ENCODE data around the gene CHCHD3.
"Not testable (repeated sequence)": the region's sequence is repeated elsewhere in the genome, so short reads cannot be mapped to it uniquely, and the experiment has no call there.

Gene CHCHD3

GRCh38 chr7:133003052-133003910 is 78.6 kb downstream of the CHCHD3 start:
- no peak for DNase-seq (ENCODE audit: low read depth, low spot score)

- DNase-seq (ENCODE audit: low read depth, low spot score): no peak
These were observed 80.2 kb downstream of the CHCHD3 start for GRCh38 chr7:133001727-133002126.

GRCh38 chr7:132999845-133000244 is 82.0 kb downstream of the CHCHD3 start:
- DNase-seq (ENCODE audit: low read depth, low spot score): no peak

- no peak for DNase-seq (ENCODE audit: low read depth, low spot score)
These were observed 83.1 kb downstream of the CHCHD3 start for GRCh38 chr7:132998763-132999162.

- DNase-seq (ENCODE audit: low read depth, low spot score): no peak
These were observed 84.4 kb downstream of the CHCHD3 start for GRCh38 chr7:132997505-132997904.

GRCh38 chr7:132996581-132997242 is 85.2 kb downstream of the CHCHD3 start:
- no peak for DNase-seq (ENCODE audit: low read depth, low spot score)

- no peak for DNase-seq (ENCODE audit: low read depth, low spot score)
These were observed 88.4 kb downstream of the CHCHD3 start for GRCh38 chr7:132993377-132994013.

- no peak for DNase-seq (ENCODE audit: low read depth, low spot score)
These were observed 90.0 kb downstream of the CHCHD3 start for GRCh38 chr7:132991615-132992587.

GRCh38 chr7:132988117-132988516 is 93.8 kb downstream of the CHCHD3 start:
- DNase-seq (ENCODE audit: low read depth, low spot score): no peak

- no peak for DNase-seq (ENCODE audit: low read depth, low spot score)
These were observed 101.5 kb downstream of the CHCHD3 start for GRCh38 chr7:132980402-132980801.

- DNase-seq (ENCODE audit: low read depth, low spot score): no peak
These were observed 102.4 kb downstream of the CHCHD3 start for GRCh38 chr7:132979524-132979923.

GRCh38 chr7:132977234-132977633 is 104.7 kb downstream of the CHCHD3 start:
- DNase-seq (ENCODE audit: low read depth, low spot score): no peak

- no peak for DNase-seq (ENCODE audit: low read depth, low spot score)
These were observed 109.1 kb downstream of the CHCHD3 start for GRCh38 chr7:132972745-132973144.

- no peak for DNase-seq (ENCODE audit: low read depth, low spot score)
These were observed 111.6 kb downstream of the CHCHD3 start for GRCh38 chr7:132970257-132970656.

GRCh38 chr7:132969520-132969919 is 112.4 kb downstream of the CHCHD3 start:
- no peak for DNase-seq (ENCODE audit: low read depth, low spot score)

GRCh38 chr7:132967470-132967848 is 114.4 kb downstream of the CHCHD3 start:
- DNase-seq (ENCODE audit: low read depth, low spot score): not testable (repeated sequence)

- DNase-seq (ENCODE audit: low read depth, low spot score): no peak
These were observed 115.0 kb downstream of the CHCHD3 start for GRCh38 chr7:132966754-132967469.

GRCh38 chr7:132965951-132966350 is 115.9 kb downstream of the CHCHD3 start:
- no peak for DNase-seq (ENCODE audit: low read depth, low spot score)

GRCh38 chr7:132964876-132965275 is 117.0 kb downstream of the CHCHD3 start:
- DNase-seq (ENCODE audit: low read depth, low spot score): no peak

GRCh38 chr7:132959891-132960290 is 122.0 kb downstream of the CHCHD3 start:
- DNase-seq (ENCODE audit: low read depth, low spot score): no peak

GRCh38 chr7:132956556-132956955 is 125.3 kb downstream of the CHCHD3 start:
- no peak for DNase-seq (ENCODE audit: low read depth, low spot score)

Measured in activated naive CD8-positive, alpha-beta T cell treated with anti-CD3 and anti-CD28 coated beads, Interleukin-2, amount 50 U/mL, for 16 hours (primary cell).